WTC11 (cell line): ENCODE data around the gene PIAS2. TPM values are rescaled to one million over a fixed set of nuclear protein-coding genes. Genes with fewer than 3 reads are reported as not detected.

Experiments used
- ATAC-seq: fragments of 200-7000 bp; cut with Tn5 transposase; 2 replicates; pipeline ENCODE4 v1.10.0; 2021; ENCODE audit warnings: mild to moderate bottlenecking, moderate library complexity
- CTCF ChIA-PET: fragments of 300-600 bp; sonication (Branson Sonifier 250); formaldehyde crosslinking; loops from one replicate; lab custom pipeline; 2021; ENCODE audit warnings: antibody characterized with exemption; lab: Charles Lee
- POLR2A ChIA-PET: fragments of 350-600 bp; sonication (Branson Sonifier 250); formaldehyde crosslinking; loops from one replicate; lab custom pipeline; 2021; ENCODE audit warnings: antibody characterized with exemption; lab: Charles Lee
- DNase-seq: peaks from one replicate; pipeline ENCODE4 v3.0.0; 2021; ENCODE audit warnings: low spot score
- H3K27ac Mint-ChIP-seq: 2 replicates; pipeline ENCODE4 v1.8.0; 2021; ENCODE audit warnings: mixed read lengths
- H3K27me3 Mint-ChIP-seq: 2 replicates; pipeline ENCODE4 v1.8.0; 2021; ENCODE audit warnings: low read depth, mild to moderate bottlenecking, moderate library complexity, mixed read lengths
- H3K36me3 Mint-ChIP-seq: 2 replicates; pipeline ENCODE4 v1.8.0; 2021; ENCODE audit warnings: mixed read lengths
- H3K4me1 Mint-ChIP-seq: 2 replicates; pipeline ENCODE4 v1.8.0; 2022; ENCODE audit warnings: mixed read lengths
- H3K4me3 Mint-ChIP-seq: 2 replicates; pipeline ENCODE4 v1.8.0; 2021; ENCODE audit warnings: mild to moderate bottlenecking, moderate library complexity, mixed read lengths
- H3K9me3 Mint-ChIP-seq: 2 replicates; pipeline ENCODE4 v1.8.0; 2021; ENCODE audit warnings: mixed read lengths
- AFF4 ChIP-seq: sonication (generic); formaldehyde crosslinking; IDR thresholded peaks from 2 replicates; pipeline ENCODE4 v1.8.1; 2023; ENCODE audit warnings: mild to moderate bottlenecking, missing genetic modification reagents, borderline replicate concordance
- ATF6 ChIP-seq: sonication (generic); formaldehyde crosslinking; IDR thresholded peaks from 2 replicates; pipeline ENCODE4 v1.8.1; 2023; ENCODE audit warnings: mild to moderate bottlenecking, missing genetic modification reagents
- E2F4 ChIP-seq: sonication (generic); formaldehyde crosslinking; IDR thresholded peaks from 2 replicates; pipeline ENCODE4 v1.8.1; 2022; ENCODE audit warnings: low read depth, mild to moderate bottlenecking, moderate library complexity, missing genetic modification reagents, borderline replicate concordance
- EMX1 ChIP-seq: fragments of 250-450 bp; sonication (Bioruptor Pico); IDR thresholded peaks from 2 replicates; pipeline ENCODE4 v1.8.0; 2021; ENCODE audit warnings: mild to moderate bottlenecking
- ESRRA ChIP-seq: sonication (generic); formaldehyde crosslinking; IDR thresholded peaks from 2 replicates; pipeline ENCODE4 v1.8.1; 2022; ENCODE audit warnings: mild to moderate bottlenecking, missing genetic modification reagents, borderline replicate concordance
- HMGA2 ChIP-seq: fragments of 250-450 bp; sonication (Bioruptor Pico); IDR thresholded peaks from 2 replicates; pipeline ENCODE4 v1.4.0; 2021; ENCODE audit warnings: mild to moderate bottlenecking, moderate library complexity
- MXD4 ChIP-seq: fragments of 250-450 bp; sonication (Bioruptor Pico); IDR thresholded peaks from 2 replicates; pipeline ENCODE4 v1.8.0; 2021; ENCODE audit warnings: mild to moderate bottlenecking, moderate library complexity, borderline replicate concordance
- OVOL2 ChIP-seq: fragments of 250-450 bp; sonication (Bioruptor Pico); IDR thresholded peaks from 2 replicates; pipeline ENCODE4 v1.9.0; 2021; ENCODE audit warnings: mild to moderate bottlenecking, borderline replicate concordance
- PRDM15 ChIP-seq: sonication (generic); formaldehyde crosslinking; IDR thresholded peaks from 2 replicates; pipeline ENCODE4 v1.8.0; 2022; ENCODE audit warnings: missing genetic modification reagents
- TEAD1 ChIP-seq: sonication (generic); formaldehyde crosslinking; IDR thresholded peaks from 2 replicates; pipeline ENCODE4 v1.8.0; 2022; ENCODE audit warnings: mild to moderate bottlenecking, missing genetic modification reagents
- ZMAT4 ChIP-seq: fragments of 250-450 bp; sonication (Bioruptor Pico); IDR thresholded peaks from 2 replicates; pipeline ENCODE4 v1.9.0; 2021; ENCODE audit warnings: mild to moderate bottlenecking
- ZNF232 ChIP-seq: sonication (generic); formaldehyde crosslinking; IDR thresholded peaks from 2 replicates; pipeline ENCODE4 v1.8.0; 2022; ENCODE audit warnings: mild to moderate bottlenecking, missing genetic modification reagents
- ZNF423 ChIP-seq: fragments of 250-450 bp; sonication (Bioruptor Pico); IDR thresholded peaks from 2 replicates; pipeline ENCODE4 v2.1.2; 2022; ENCODE audit warnings: mild to moderate bottlenecking, moderate library complexity
- total RNA-seq: library from RNA; stranded (reverse); gene quantifications from 3 replicates; pipeline ENCODE4 v1.2.3, GENCODE V29; 2021

Gene PIAS2
- total RNA-seq, 1 experiment from 2014 or later: 50.7 TPM

- TF ChIP-seq ZNF232 (CRISPR knock-in tag) (no peak), HMGA2 (CRISPR knock-in tag) (peak; percentile 92), ESRRA (no peak), E2F4 (no peak), MXD4 (CRISPR knock-in tag) (no peak), ATF6 (CRISPR knock-in tag) (no peak), EMX1 (CRISPR knock-in tag) (no peak)
- DNase-seq (no peak), ATAC-seq (no peak)
- no peak overlapping the region for H3K4me3 Mint-ChIP-seq
- H3K36me3 Mint-ChIP-seq: peaks cover 6% of the 10 kb centered on the region
- peaks cover 8% of the 10 kb centered on the region for H3K9me3 Mint-ChIP-seq
- H3K4me1 Mint-ChIP-seq: no peaks in the 10 kb centered on the region
- no peak overlapping the region for H3K27ac Mint-ChIP-seq
- ChIA-PET POLR2A (no interaction called here), CTCF (no interaction called here)
- no peaks in the 10 kb centered on the region for H3K27me3 Mint-ChIP-seq
Observed at GRCh38 chr18:46958209-46958608, 40.9 kb upstream of the PIAS2 start.

GRCh38 chr18:46953195-46953594 lies 35.9 kb upstream of the PIAS2 start:
- H3K9me3 Mint-ChIP-seq: no peaks in the 10 kb centered on the region
- no peak overlapping the region for H3K4me3 Mint-ChIP-seq
- no peaks in the 10 kb centered on the region; the same call in 1 of the 2 replicates for H3K4me1 Mint-ChIP-seq
- ChIA-PET CTCF (no interaction called here), POLR2A (no interaction called here)
- no peak for DNase-seq
- no peak for ATAC-seq
- 0 out of 2 replicates have a peak overlapping the region, but pooled peaks have one; percentile 18 for H3K27ac Mint-ChIP-seq
- H3K27me3 Mint-ChIP-seq: no peaks in the 10 kb centered on the region
- no peak for TF ChIP-seq TEAD1 (CRISPR knock-in tag)
- no peak for TF ChIP-seq ZMAT4 (CRISPR knock-in tag)
- no peak for TF ChIP-seq PRDM15 (CRISPR knock-in tag)
- TF ChIP-seq OVOL2 (CRISPR knock-in tag): no peak
- TF ChIP-seq AFF4: no peak
- TF ChIP-seq HMGA2 (CRISPR knock-in tag): no peak
- no peak for TF ChIP-seq ZNF423 (CRISPR knock-in tag)
- H3K36me3 Mint-ChIP-seq: no peaks in the 10 kb centered on the region
